Natural killer cell treated with Interleukin-12 subunit alpha and Interleukin-12 subunit beta and Interleukin-15 and Interleukin-18, amount 100 ng/mL, for 72 hours (primary cell): ENCODE results near the gene LRFN4. TPM values are rescaled to one million over a fixed set of nuclear protein-coding genes. Genes with fewer than 3 reads are reported as not detected.

Source experiments
- ATAC-seq, 2 donors: fragments of 150-1000 bp; cut with Tn5 transposase in 1 of 2; sonication (Bioruptor Pico), chemical (Tn5 transposase) in 1 of 2; 2 replicates each; pipeline ENCODE4 v1.10.0; 2021
- DNase-seq: peaks from one replicate; pipeline ENCODE4 v3.0.0; 2022; ENCODE audit warnings: low spot score
- H3K27ac Mint-ChIP-seq, 2 donors: 1 replicate in 1 of 2; 2 replicates in 1 of 2; pipeline ENCODE4 v1.8.0; 2022; ENCODE audit warnings: mixed read lengths in 2 of 2, mild to moderate bottlenecking in 1 of 2, moderate library complexity in 1 of 2
- H3K27me3 Mint-ChIP-seq, 2 donors: 1 replicate in 1 of 2; 2 replicates in 1 of 2; pipeline ENCODE4 v1.8.0; 2022; ENCODE audit warnings: mixed read lengths in 2 of 2
- H3K36me3 Mint-ChIP-seq: one replicate; pipeline ENCODE4 v1.8.0; 2022; ENCODE audit warnings: mixed read lengths
- H3K4me1 Mint-ChIP-seq, 2 donors: 1 replicate in 1 of 2; 2 replicates in 1 of 2; pipeline ENCODE4 v1.8.0; 2022; ENCODE audit warnings: low read depth in 2 of 2, mixed read lengths in 2 of 2, mild to moderate bottlenecking in 1 of 2
- H3K4me3 Mint-ChIP-seq: one replicate; pipeline ENCODE4 v1.8.0; 2022; ENCODE audit warnings: mixed read lengths
- H3K9me3 Mint-ChIP-seq: 2 replicates; pipeline ENCODE4 v1.8.0; 2022; ENCODE audit warnings: mixed read lengths
- total RNA-seq, 2 donors: library from RNA; stranded (reverse); gene quantifications; one replicate each; pipeline ENCODE4 v1.2.3, GENCODE V29; 2022

LRFN4 gene
- total RNA-seq, 2 donors from 2014 or later: 1.4 to 7.9 TPM

DNA sequence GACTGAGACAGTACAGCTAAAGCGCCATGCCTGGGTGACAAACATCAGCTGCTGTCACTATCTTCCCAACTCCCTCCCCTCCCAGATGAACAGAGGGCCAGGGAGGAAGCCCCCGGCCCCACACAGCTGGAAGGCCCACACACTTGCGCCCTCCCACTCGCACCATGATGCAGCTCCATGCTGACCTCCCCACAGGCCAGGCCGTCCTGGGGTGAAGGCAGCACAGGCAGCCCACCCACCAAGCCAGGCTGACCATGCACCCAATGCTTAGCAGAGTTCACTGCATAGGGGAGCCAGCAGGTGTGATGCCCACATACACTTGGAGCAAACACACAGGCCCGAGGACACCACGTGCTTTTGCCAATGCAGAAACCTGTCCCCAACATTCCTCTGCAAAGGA is 22.1 kb downstream of the LRFN4 start:
- Mint-ChIP-seq H3K27ac (no peak overlapping the region), H3K27me3 (peaks cover 0 to 11% of the 10 kb centered on the region in 2 donors), H3K4me1 (no peaks in the 10 kb centered on the region), H3K9me3 (no peaks in the 10 kb centered on the region), H3K4me3 (no peak overlapping the region), H3K36me3 (no peaks in the 10 kb centered on the region)
- ATAC-seq (peak in 1 of 2 donors; percentile 3), DNase-seq (peak; percentile 52)

- ATAC-seq (no peak), DNase-seq (peak; percentile 56)
- Mint-ChIP-seq H3K9me3 (no peaks in the 10 kb centered on the region), H3K27ac (no peak overlapping the region), H3K4me3 (no peak overlapping the region), H3K4me1 (no peaks in the 10 kb centered on the region), H3K27me3 (peaks cover 0 to 11% of the 10 kb centered on the region in 2 donors), H3K36me3 (no peaks in the 10 kb centered on the region)
Observed at GRCh38 chr11:66879583-66879982, 22.7 kb downstream of the LRFN4 start.

GRCh38 chr11:66879999-66880398 is 23.1 kb downstream of the LRFN4 start:
- no peak for ATAC-seq
- Mint-ChIP-seq H3K4me3 (no peak overlapping the region), H3K27ac (no peak overlapping the region)

GRCh38 chr11:66880496-66881450 is 23.9 kb downstream of the LRFN4 start:
- peak; percentile 56 for DNase-seq
- H3K27me3 Mint-ChIP-seq: peaks cover 0 to 4% of the 10 kb centered on the region in 2 donors
- H3K4me3 Mint-ChIP-seq: no peak overlapping the region
- no peaks in the 10 kb centered on the region for H3K36me3 Mint-ChIP-seq
- H3K27ac Mint-ChIP-seq: no peak overlapping the region
- no peak for ATAC-seq
- no peaks in the 10 kb centered on the region for H3K9me3 Mint-ChIP-seq
- H3K4me1 Mint-ChIP-seq: no peaks in the 10 kb centered on the region

More at GRCh38 chr11:66879999-66880398, 23.1 kb downstream of the LRFN4 start:
- no peak for DNase-seq
- Mint-ChIP-seq H3K9me3 (no peaks in the 10 kb centered on the region), H3K36me3 (no peaks in the 10 kb centered on the region), H3K4me1 (no peaks in the 10 kb centered on the region), H3K27me3 (peaks cover 0 to 9% of the 10 kb centered on the region in 2 donors)

DNA sequence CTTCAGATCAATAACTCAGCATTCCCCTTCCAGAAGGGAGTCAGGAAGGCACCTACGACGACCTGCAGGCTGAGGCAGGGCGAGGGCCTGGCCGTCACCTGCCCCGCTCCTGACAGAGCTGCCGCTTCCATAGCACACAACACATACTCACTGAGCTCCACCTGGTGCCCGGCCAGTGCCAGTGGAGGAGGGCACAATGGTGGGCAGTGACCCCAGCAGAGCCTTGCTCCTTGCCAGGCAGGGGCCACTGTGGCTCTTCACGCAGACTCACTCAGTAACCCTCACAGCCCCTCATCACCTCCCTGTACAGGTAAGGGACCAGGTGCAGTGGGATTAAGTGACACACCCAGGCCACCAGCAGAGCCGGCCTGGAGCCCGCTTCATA is 24.6 kb downstream of the LRFN4 start:
- DNase-seq: no peak
- Mint-ChIP-seq H3K4me1 (no peaks in the 10 kb centered on the region), H3K4me3 (no peak overlapping the region), H3K9me3 (no peaks in the 10 kb centered on the region), H3K36me3 (no peaks in the 10 kb centered on the region), H3K27ac (no peak overlapping the region), H3K27me3 (no peaks in the 10 kb centered on the region)
- ATAC-seq: no peak

GRCh38 chr11:66881927-66882452 is 25.1 kb downstream of the LRFN4 start:
- Mint-ChIP-seq H3K4me1 (no peaks in the 10 kb centered on the region), H3K9me3 (no peaks in the 10 kb centered on the region), H3K36me3 (no peaks in the 10 kb centered on the region), H3K27ac (no peak overlapping the region), H3K27me3 (no peaks in the 10 kb centered on the region), H3K4me3 (no peak overlapping the region)
- no peak for ATAC-seq
- no peak for DNase-seq

GRCh38 chr11:66882561-66883015 is 25.7 kb downstream of the LRFN4 start:
- no peaks in the 10 kb centered on the region for H3K36me3 Mint-ChIP-seq
- no peaks in the 10 kb centered on the region for H3K9me3 Mint-ChIP-seq
- no peaks in the 10 kb centered on the region for H3K27me3 Mint-ChIP-seq
- H3K4me1 Mint-ChIP-seq: no peaks in the 10 kb centered on the region
- ATAC-seq (no peak), DNase-seq (peak; percentile 10)
- no peak overlapping the region for H3K4me3 Mint-ChIP-seq
- H3K27ac Mint-ChIP-seq: no peak overlapping the region

GRCh38 chr11:66883016-66883965 is 26.4 kb downstream of the LRFN4 start:
- no peaks in the 10 kb centered on the region for H3K27me3 Mint-ChIP-seq
- H3K4me1 Mint-ChIP-seq: no peaks in the 10 kb centered on the region
- H3K36me3 Mint-ChIP-seq: no peaks in the 10 kb centered on the region
- ATAC-seq (peak; percentile 54 to 61), DNase-seq (no peak)
- H3K4me3 Mint-ChIP-seq: no peak overlapping the region
- H3K9me3 Mint-ChIP-seq: no peaks in the 10 kb centered on the region
- peak overlapping the region in 1 of 2 donors; percentile 47 for H3K27ac Mint-ChIP-seq

GRCh38 chr11:66884443-66884842 is 27.6 kb downstream of the LRFN4 start:
- Mint-ChIP-seq H3K27ac (no peak overlapping the region), H3K4me1 (no peaks in the 10 kb centered on the region), H3K27me3 (no peaks in the 10 kb centered on the region), H3K4me3 (no peak overlapping the region), H3K9me3 (no peaks in the 10 kb centered on the region), H3K36me3 (no peaks in the 10 kb centered on the region)
- ATAC-seq (no peak), DNase-seq (no peak)

DNA sequence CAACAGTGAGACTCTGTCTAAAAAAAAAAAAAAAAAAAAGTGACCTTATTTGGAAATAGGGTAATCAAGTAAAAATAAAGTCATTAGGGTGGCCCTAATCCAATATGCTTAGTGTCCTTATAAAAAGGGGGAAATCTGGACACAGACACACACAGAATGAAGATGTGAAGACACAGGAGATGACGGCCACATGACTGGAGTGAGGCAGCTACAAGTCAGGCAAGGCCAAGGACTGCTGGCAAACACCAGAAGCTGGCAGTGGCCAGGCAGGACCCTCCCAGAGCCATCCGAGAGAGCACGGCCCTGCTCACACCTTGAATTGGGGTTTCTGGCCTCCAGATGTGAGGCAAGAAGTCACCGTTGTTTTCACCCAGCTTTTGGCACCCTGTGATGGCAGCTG is 28.6 kb downstream of the LRFN4 start:
- no peaks in the 10 kb centered on the region for H3K4me1 Mint-ChIP-seq
- no peaks in the 10 kb centered on the region for H3K36me3 Mint-ChIP-seq
- H3K27ac Mint-ChIP-seq: no peak overlapping the region
- no peak overlapping the region for H3K4me3 Mint-ChIP-seq
- DNase-seq (no peak), ATAC-seq (no peak)
- H3K9me3 Mint-ChIP-seq: no peaks in the 10 kb centered on the region
- no peaks in the 10 kb centered on the region for H3K27me3 Mint-ChIP-seq

GRCh38 chr11:66885950-66886440 is 29.1 kb downstream of the LRFN4 start:
- no peaks in the 10 kb centered on the region for H3K36me3 Mint-ChIP-seq
- no peaks in the 10 kb centered on the region for H3K4me1 Mint-ChIP-seq
- no peak overlapping the region for H3K4me3 Mint-ChIP-seq
- no peak for ATAC-seq
- H3K9me3 Mint-ChIP-seq: no peaks in the 10 kb centered on the region
- no peak overlapping the region for H3K27ac Mint-ChIP-seq
- no peaks in the 10 kb centered on the region for H3K27me3 Mint-ChIP-seq
- no peak for DNase-seq

DNA sequence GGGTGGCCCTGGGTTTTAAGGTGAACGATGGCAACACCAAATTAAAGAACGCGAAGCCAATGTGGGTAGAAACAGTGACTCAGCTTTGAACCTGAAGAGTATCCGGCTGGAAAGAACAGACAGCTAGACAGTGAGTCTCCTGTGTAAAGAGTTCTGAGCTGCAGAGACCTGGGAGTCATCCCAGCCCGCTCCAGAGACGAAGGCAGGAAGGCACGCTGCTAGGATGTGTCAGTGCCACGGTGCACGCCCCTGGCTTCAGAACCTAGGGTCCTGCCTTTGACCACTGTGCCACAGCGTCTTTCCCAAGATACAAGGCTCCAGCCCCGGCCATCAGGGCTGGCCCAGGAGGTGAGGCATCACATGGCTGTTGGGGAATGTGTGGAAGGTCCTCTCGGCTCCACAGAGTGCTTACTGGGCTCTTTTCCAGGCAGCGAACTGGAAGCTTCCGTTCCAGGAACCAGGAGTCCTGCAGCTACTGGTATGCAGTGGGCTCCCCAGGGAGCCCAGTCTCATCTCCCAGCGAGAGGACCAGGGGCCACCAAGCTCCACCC is 29.9 kb downstream of the LRFN4 start:
- peaks cover under 1 to 2% of the 10 kb centered on the region in 2 donors for H3K4me1 Mint-ChIP-seq
- ATAC-seq (no peak), DNase-seq (no peak)
- no peaks in the 10 kb centered on the region for H3K27me3 Mint-ChIP-seq
- H3K4me3 Mint-ChIP-seq: no peak overlapping the region
- H3K27ac Mint-ChIP-seq: no peak overlapping the region
- no peaks in the 10 kb centered on the region for H3K36me3 Mint-ChIP-seq
- no peaks in the 10 kb centered on the region for H3K9me3 Mint-ChIP-seq

DNA sequence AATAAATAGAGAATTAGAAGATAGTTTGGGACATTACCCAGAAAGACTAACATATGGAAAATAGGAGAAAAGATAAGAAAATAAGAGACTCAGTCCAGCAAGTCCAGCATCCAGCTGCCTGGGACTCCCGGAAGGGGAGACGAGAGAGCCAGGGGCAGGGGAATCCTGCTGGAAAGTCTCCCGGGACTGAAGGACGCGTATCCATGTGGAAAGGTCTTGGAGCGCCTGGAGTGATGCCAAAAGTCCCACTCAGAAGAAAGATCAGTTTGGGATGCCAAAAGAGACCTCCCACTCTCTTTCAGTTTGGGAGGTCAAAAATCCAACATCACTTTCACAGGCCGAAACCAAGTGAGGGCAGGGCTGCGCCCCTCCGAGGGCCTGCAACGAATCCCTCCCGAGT is 30.7 kb downstream of the LRFN4 start:
- peaks cover 2 to 7% of the 10 kb centered on the region in 2 donors for H3K27me3 Mint-ChIP-seq
- H3K4me3 Mint-ChIP-seq: no peak overlapping the region
- H3K36me3 Mint-ChIP-seq: no peaks in the 10 kb centered on the region
- H3K9me3 Mint-ChIP-seq: no peaks in the 10 kb centered on the region
- H3K27ac Mint-ChIP-seq: no peak overlapping the region
- DNase-seq (no peak), ATAC-seq (no peak)
- H3K4me1 Mint-ChIP-seq: peaks cover 7 to 9% of the 10 kb centered on the region in 2 donors
